SW480 (cell line): ENCODE data around the gene SOS2.

Experiments
- DNase-seq: peaks from one replicate; pipeline ENCODE4 v3.0.0-alpha.2; 2016; ENCODE audit warnings: low spot score

SOS2 gene

GRCh38 chr14:50231475-50232275 lies at the start of gene SOS2:
SOS2 (minus strand) TSS chr14:50231578; CDS start chr14:50231283, 295 bp downstream.
- DNase-seq, result peak; percentile 76

- no peak for DNase-seq
These were observed 41.1 kb upstream of the SOS2 start for GRCh38 chr14:50272498-50272897.

- no peak for DNase-seq
These were observed 39.6 kb upstream of the SOS2 start for GRCh38 chr14:50270932-50271331.

- DNase-seq, result no peak
These were observed 33.7 kb upstream of the SOS2 start for GRCh38 chr14:50265029-50265428.

- DNase-seq, result no peak
These were observed 31.9 kb upstream of the SOS2 start for GRCh38 chr14:50263321-50263720.

- no peak for DNase-seq
These were observed 31.5 kb upstream of the SOS2 start for GRCh38 chr14:50262865-50263264.

- DNase-seq, result peak; percentile 21
These were observed 29.1 kb upstream of the SOS2 start for GRCh38 chr14:50260511-50260910.

- DNase-seq, result no peak
These were observed 28.7 kb upstream of the SOS2 start for GRCh38 chr14:50260072-50260471.

GRCh38 chr14:50257732-50258131 lies 26.4 kb upstream of the SOS2 start:
- DNase-seq, result no peak

- DNase-seq, result no peak
These were observed 22.9 kb upstream of the SOS2 start for GRCh38 chr14:50254248-50254647.

- DNase-seq, result no peak
These were observed 17.9 kb upstream of the SOS2 start for GRCh38 chr14:50249136-50249775.

GRCh38 chr14:50247245-50247644 lies 15.9 kb upstream of the SOS2 start:
- DNase-seq, result no peak

GRCh38 chr14:50242566-50243310 lies 11.4 kb upstream of the SOS2 start:
- no peak for DNase-seq

GRCh38 chr14:50242096-50242495 lies 10.7 kb upstream of the SOS2 start:
- no peak for DNase-seq

- DNase-seq, result no peak
These were observed 6.0 kb upstream of the SOS2 start for GRCh38 chr14:50237427-50237826.

GRCh38 chr14:50233951-50234250 lies 2.5 kb upstream of the SOS2 start:
- no peak for DNase-seq

GRCh38 chr14:50233166-50233950 lies 2.0 kb upstream of the SOS2 start:
- no peak for DNase-seq

GRCh38 chr14:50232276-50232642 lies 881 bp upstream of the SOS2 start:
- no peak for DNase-seq

- DNase-seq, result peak; percentile 53
These were observed 490 bp downstream of the SOS2 start for GRCh38 chr14:50230701-50231474.

GRCh38 chr14:50230401-50230700 lies 1.0 kb downstream of the SOS2 start:
- no peak for DNase-seq

- no peak for DNase-seq
These were observed 1.7 kb downstream of the SOS2 start for GRCh38 chr14:50229681-50230080.

GRCh38 chr14:50228313-50228712 lies 3.1 kb downstream of the SOS2 start:
- no peak for DNase-seq
